GM18507 (cell line): Measurements from ENCODE around the gene ECHDC3.
"Not testable (repeated sequence)": the region's sequence is repeated elsewhere in the genome, so short reads cannot be mapped to it uniquely, and the experiment has no call there.

ENCODE experiments used
- DNase-seq: peaks from one replicate; pipeline ENCODE4 v3.0.0; 2011; ENCODE audit warnings: low read depth; ENCODE audit not compliant: insufficient read length; ENCODE audit errors: extremely low spot score
- FAIRE-seq: peaks from 2 replicates; lab custom pipeline; 2011; peaks lifted over from hg19 to GRCh38; lab: Jason Lieb, UNC

Gene ECHDC3, protein sequence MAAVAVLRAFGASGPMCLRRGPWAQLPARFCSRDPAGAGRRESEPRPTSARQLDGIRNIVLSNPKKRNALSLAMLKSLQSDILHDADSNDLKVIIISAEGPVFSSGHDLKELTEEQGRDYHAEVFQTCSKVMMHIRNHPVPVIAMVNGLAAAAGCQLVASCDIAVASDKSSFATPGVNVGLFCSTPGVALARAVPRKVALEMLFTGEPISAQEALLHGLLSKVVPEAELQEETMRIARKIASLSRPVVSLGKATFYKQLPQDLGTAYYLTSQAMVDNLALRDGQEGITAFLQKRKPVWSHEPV

DNA sequence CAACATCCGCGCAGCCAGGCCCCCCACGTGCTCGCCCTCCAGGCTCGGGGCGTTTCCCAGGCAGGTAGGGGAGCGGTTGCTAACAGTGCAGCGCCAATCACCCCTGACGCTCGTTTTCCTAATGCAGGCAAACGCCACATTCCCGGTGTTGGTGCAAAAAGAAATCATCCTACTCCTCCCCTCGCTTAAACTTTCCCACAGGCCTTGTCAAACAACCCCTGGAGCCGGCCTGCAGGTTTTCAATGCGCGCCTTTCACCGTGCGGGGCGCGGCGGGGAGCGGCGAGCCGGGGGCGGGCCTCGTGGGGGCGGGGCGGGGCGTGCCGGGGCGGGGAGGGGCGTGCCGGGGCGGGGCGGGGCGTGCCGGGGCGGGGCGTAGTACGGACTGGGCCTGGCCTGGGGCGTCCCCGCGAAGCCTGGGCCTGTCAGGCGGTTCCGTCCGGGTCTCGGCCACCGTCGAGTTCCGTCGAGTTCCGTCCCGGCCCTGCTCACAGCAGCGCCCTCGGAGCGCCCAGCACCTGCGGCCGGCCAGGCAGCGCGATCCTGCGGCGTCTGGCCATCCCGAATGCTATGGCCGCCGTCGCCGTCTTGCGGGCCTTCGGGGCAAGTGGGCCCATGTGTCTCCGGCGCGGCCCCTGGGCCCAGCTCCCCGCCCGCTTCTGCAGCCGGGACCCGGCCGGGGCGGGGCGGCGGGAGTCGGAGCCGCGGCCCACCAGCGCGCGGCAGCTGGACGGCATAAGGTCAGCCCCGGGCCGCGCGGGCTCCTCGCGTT lies at the start of gene ECHDC3:
Gene ECHDC3, plus strand, starts transcription at position 374 of the 770 bp plus-strand sequence. Its CDS starts 195 bp downstream, at position 569.
- peak; percentile 78 for DNase-seq
- no peak for FAIRE-seq

DNA sequence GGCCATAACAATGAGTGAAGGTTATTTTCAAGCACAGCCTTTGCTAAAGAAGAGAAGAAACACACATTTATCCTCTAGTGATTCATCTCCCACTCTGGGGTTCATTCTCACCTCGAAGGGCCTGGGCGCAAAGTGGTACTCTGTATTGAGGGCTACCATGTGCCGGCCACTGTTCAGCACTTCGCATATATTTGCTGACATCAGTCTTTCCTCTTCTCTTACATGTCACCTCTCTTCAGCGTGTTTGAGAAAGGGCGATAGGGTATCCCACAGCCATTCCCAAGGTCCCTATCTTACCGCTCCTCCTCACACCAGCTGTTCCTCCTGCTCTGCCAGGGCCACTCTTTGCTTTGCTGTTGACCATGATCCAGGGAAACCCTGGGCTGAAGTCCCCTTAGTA lies 48.8 kb upstream of the ECHDC3 start:
- FAIRE-seq: no peak
- no peak for DNase-seq

DNA sequence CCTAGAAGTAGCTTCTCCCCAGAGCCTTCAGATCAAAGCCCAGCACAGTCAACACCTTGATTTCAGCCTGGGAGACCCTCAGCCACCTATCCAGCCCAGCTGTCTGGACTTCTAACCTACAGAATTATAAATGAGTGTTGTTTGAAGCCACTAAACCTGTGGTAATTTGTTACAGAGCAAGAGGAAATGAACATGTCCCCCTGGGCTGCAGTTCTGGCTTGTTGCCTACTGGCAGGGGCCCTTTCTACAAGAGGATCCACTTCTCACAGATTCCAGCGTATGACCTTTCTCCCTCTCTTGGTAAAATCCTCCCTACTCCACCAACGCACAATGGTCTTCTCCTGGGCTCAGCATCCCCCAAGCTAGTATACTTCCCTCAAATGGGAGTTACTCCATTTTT lies 46.4 kb upstream of the ECHDC3 start:
- DNase-seq (no peak), FAIRE-seq (no peak)

DNA sequence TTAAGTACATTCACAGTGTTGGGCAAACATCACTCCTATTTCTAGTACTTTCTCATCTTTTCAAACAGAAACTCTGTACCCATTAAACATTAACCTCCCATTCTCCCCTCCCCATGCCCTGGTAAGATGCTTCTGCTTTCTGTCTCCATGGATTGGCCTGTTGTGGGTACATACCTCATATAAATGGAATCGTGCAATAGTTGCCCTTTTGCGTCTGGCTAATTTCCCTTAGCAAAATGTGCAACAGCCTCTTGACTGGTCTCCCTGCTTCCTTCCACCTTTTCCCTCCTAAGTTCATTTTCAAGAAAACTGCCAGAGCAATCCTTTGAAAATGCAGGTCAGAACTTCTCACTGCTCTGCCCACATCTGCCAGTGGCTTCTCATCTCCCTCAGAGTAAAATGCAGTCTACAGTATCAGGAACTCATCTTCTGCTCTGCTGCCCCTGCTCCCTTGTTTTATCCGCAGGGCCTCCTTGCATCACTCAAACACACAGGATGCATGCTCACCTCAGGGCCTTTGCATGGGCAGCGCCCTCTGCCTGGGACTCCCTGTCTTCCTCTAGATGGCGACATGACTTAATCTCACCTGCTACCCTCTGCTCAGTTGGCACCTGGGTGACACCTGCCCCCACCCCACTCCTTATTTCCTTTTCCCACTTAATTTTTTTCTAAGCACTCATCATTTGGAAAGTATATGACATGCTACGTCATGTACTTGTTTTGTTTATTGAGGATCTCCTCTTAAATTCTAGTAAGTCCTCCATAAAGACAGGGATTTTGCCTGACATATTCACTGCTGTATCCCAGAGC lies 44.3 kb upstream of the ECHDC3 start:
- DNase-seq (no peak), FAIRE-seq (peak; percentile 81)

DNA sequence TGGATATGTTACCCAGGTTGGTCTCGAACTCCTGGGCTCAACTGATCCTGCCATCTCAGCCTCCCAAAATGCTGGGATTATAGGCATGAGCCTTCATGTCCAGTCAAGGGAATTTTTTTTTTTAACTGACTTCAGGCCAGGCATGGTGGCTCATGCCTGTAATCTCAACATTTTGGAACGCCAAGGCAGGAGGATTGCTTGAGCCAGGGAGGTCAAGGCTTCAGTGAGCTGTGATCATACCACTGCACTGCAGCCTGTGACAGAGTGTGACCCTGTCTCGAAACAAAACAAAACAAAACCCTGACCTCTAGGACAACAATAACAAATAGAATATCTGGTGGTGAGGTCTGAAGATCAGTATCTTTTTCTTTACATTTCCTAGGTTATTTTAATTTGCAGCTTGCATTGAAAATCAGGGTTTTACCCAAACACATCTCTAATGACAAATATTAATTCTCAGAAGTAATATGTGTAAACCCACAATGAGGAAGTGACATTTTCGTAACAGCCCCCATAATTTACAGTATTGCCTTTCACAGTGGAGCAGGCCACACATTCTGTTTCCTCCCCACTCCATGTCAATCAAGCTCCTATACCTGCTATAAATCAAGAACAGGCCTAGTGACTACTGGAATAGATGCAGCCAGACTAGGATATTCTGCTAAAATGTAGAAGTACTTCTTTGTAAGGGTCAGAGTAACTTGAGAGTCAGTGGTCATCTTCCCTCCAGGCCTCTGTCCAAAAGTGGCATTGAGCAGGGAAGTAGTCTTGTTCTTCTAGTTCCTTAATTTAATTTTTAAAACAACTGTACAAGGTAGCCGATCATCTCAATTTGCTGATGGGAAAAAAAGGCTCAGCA lies 43.3 kb upstream of the ECHDC3 start:
- FAIRE-seq (peak; percentile 93), DNase-seq (peak; percentile 47)

DNA sequence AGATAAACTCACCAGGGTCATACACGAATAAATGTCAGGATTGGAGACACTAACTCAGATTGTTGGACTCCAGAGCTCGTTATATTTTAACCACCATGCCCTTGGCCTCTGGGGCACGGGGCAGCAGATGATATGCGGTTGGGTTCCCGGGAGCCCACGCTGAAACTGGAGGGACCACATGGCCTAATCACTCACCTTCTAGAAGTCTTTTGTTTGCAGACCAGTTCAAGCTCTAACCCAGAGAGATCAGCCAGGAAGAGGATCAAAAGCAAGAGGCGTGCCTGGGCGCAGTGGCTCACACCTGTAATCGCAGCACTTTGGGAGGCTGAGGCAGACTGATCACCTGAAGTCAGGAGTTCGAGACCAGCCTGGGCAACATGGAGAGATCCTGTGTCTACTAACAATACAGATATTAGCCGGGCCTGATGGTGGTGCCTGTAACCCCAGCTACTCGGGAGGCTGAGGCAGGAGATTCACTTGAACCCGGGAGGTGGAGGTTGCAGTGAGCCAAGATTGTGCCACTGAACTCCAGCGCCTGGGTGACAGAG lies 42.6 kb upstream of the ECHDC3 start:
- FAIRE-seq (no peak), DNase-seq (no peak)

DNA sequence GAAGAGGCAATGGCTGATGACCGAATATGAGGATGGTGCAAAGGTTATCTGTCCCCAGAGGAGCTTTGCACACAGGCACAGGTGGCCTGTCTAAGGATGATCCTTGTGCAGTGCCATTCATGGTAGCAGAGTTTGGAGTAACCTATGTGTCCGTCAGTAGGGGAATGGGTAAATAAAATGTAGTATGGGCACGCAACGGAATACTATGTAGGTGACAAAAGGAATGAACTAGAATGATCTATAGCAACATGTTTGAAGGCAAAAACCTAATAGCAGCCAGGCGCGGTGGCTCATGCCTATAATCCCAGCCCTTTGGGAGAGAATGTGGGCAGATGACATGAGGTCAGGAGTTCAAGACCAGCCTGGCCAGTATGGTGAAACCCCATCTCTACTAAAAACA lies 41.6 kb upstream of the ECHDC3 start:
- FAIRE-seq (no peak), DNase-seq (no peak)

DNA sequence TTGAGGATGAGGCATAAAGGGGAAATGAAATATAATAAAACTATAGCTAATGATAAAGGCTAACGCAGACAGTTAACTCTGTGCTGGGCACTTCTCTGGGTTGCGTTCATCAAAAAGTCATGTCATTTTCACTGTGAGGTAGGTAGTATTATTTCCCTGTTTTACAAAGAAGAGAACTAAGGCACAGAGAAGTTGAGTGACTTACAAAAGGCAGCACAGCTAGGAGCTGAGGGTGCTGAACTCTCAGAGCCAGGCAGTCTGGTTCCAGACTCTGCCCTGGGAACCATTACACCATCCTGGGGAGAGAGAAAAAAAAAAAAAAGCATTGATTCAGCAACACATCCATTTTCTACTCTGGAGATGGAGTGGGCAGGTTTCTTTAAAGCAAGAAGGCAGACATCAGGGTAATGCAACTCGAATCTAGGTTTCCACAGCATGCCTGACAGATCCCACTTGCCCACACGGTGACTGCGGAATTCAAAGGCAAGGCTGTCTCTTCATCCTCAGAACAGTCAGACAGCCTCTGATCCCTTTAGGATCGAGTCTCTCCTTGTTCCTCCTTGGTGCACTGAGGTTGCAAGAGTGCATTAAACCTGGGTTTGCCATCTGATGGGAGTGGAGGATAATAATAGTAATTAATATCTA lies 40.6 kb upstream of the ECHDC3 start:
- DNase-seq (no peak), FAIRE-seq (no peak)

DNA sequence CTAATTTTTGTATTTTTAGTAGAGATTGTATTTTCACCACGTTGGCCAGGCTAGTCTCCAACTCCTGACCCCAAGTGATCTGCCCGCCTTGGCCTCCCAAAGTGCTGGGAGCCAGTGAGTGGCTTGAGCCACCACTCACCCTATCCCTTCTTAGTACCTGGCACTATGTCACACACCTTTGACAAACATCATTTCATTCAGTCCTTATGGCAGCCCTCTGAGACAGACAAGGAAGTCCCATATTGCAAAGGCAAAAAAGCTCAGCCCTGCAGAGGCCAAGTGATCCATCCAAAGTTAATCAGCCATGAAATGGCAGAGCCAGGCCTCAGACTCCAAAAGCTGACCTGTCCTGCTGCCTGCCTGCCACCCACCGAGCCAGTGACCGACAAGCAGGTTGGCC lies 39.9 kb upstream of the ECHDC3 start:
- FAIRE-seq: no peak
- DNase-seq: no peak

DNA sequence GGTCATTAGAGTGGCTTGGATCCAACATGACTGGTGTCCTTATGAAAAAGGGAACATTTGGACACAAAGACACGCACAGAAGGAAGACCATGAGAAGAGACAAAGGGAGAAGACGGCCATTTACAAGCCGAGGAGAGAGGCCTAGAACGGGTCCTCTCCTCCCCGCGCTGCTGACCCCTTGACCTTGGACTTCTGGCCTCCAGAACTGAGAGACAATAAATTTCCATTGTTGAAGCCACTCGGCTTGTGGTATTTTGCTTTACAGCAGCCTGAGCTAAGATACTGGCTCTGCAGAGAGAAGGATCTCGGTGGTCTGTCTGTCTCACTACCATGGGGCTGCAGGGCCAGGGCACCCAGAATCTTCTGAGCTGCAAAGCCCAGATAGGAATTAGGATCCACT lies 38.1 kb upstream of the ECHDC3 start:
- DNase-seq (no peak), FAIRE-seq (no peak)

DNA sequence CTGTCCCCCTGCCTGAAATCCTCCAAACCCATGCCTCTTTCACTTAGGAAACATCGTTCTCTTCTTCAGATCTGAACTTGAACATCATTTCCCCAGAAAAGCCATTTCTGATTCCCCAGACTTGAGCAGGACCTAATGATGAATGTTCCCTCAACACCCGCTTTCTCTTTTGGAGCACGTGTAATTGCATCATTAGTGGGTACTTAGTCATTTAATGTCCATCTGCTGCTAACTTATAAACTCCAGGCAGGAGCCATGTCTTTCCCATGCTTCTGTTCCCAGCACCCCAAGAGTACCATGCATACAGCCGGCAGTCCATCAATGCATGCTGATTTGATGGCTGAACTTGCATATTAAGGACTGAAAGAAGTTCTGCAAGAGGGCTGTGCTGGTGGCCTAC lies 36.5 kb upstream of the ECHDC3 start:
- FAIRE-seq (no peak), DNase-seq (no peak)

DNA sequence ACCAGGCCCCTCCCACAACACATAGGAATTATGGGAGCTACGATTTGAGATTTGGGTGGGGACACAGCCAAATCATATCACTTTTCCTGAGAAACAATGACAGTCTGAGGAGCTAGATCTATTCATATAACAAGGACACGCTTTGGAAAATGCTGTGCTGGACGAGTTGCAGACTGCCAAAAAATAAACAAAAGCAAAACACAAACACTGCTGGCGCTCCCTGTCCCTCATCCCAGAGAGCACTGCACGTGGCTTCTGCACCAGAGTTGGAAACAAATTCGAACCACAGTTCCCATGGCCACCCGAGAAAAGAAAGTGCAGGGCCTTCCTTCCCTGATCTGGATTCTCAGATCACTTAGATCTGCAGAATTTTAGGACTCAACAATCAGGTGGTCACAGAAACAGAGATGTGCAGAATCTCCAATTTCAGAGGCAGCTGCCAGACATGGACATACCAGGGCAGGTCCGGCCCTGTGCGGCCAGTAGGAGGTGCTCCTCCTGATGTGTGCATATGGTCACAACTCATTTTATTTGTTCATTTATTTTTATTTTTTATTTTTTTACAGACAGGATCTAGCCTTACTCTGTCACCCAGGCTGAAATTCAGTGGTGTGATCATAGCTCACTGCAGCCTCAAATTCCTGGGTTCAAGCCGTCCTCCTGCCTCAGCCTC lies 35.2 kb upstream of the ECHDC3 start:
- FAIRE-seq: no peak
- no peak for DNase-seq

DNA sequence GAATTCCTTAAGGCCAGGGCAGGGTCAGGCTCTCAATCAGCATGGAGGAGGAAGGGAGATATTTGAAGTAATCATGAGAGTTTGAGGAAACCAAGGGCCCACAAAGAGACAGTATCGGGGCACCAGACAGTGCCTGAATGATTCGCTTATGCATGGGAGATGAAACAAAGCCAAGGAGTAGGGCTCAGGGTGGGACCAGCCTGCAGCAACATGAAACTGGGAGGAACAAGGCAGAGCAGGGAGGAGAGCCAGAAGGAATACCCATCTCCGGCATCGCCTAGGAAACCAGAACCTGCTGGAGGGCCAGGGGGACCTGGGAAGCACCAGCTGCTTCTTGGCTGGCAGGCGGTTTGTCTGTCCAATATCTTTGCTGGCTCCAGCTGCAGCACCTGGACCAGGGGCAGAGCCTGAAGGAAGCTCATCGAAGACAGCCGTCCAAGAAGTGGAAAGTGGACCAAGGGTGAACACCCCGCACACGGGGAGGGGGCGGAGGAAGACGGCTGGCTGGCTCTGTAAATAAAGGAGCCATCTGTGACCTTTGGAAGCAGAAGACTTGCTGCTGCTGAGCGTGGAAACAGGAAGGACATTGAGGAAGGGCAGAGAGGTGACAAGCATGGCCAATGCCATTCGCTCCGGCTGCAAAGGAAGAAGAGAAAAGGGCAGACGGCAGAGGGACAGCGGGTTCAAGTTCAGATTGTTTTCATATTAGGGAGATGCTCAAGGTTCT lies 34.4 kb upstream of the ECHDC3 start:
- no peak for FAIRE-seq
- DNase-seq: no peak

DNA sequence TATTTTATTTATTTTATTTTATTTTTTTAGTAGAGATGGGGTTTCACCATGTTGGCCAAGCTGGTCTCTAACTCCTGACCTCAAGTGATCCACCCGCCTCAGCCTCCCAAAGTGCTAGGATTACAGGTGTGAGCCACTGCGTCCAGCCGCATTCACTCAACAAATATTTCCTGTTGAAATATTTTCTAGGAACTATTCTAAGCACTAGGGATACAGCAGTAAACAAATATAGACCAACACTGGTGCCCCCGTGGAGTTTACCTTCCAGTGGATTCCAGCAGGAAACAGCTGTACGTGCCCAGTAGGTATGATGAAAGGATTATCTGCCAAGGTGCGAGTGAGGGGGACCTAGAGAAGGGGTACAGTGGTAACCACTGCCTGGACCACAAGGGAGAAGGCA lies 33.4 kb upstream of the ECHDC3 start:
- not testable (repeated sequence) for FAIRE-seq, DNase-seq

DNA sequence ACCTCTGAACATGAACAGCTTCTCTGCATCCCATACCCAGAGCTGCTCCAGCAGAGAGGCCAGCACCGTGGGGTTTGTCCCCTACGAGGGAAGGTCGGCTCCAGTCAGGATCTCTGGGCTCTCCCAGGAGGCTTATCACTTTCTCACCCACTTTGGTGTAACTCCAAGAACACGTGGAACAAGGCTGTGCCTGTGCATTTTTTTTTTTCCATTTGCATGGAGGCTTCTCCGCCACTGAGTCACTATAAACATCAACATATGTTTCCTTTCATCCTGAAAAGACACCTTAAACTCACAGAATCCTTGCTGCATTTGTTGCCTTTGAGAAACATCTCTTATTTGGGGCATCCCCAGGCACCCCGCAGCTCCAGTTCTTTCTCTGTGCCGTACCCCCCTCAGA lies 29.4 kb upstream of the ECHDC3 start:
- DNase-seq: no peak
- FAIRE-seq: no peak

DNA sequence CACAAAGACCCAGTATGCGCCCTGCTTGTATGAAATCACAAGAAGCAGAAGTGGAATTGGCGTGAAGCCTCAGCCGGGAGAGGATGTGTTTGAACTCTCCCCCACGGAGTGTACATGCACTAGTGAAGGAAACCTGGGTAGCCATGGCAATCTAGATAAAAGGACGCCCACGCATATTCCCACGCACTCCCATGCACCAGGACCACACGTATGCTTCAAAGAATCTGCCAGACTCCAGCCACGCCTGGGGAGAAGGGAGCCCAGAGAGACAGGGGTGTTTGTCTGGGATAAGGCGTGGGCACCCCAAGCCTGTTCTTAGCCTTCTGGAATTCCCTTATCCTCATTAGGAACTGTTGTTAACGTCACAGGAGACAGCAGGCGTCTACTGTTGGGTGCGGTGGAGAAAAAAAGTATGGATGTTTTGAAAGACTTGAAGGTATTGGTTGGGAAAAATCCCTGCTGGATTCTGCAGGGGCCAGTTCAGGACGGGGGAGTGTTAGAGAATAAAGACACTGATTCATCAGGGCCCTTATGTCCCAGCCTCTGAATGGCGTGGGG lies 28.9 kb upstream of the ECHDC3 start:
- FAIRE-seq: no peak
- no peak for DNase-seq

DNA sequence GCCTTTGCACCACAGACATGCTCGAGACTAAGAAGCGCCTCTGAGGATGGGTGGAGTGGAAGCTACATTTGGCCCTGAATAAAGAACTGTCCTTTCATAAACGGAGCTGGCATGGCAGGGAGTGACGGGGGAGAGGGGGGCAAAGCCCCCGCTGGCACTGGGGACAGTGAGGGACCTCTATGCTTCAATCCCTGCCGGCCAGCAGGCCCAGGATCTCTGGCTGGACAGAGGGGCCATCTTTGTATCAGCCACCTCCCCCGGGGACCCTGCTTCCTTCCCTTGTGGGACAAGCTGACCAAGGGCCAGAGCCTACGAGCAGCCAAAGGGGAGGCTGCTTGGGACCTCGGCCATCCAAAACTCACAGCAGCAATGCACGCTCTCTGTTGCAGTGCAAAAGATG lies 28.2 kb upstream of the ECHDC3 start:
- DNase-seq: no peak

More for the DNA sequence above, 28.2 kb upstream of the ECHDC3 start:
- FAIRE-seq: no peak
